ENCODE measurements around the gene H1-8.

GRCh38 chr3:129563332-129563731 lies 20.4 kb downstream of the H1-8 start:
- TF ChIP-seq CTCF (IDR thresholded peaks at IDR 0.05) (no peak), POLR2AphosphoS5 (IDR thresholded peaks at IDR 0.05) (no peak)
